GM12891 (cell line): ENCODE data around the gene BCAS2.

Source experiments
- PAX5 ChIP-seq: IDR thresholded peaks from 2 replicates; pipeline ENCODE4 v1.6.1; 2011; ENCODE audit warnings: low read length, moderate library complexity, mild to moderate bottlenecking; ENCODE audit not compliant: insufficient read depth, severe bottlenecking
- POLR2A ChIP-seq: IDR thresholded peaks from 2 replicates; pipeline ENCODE4 v1.6.1; 2011; ENCODE audit warnings: low read depth, low read length, control low read depth
- POLR2AphosphoS5 ChIP-seq: IDR thresholded peaks from 2 replicates; pipeline ENCODE4 v1.6.1; 2011; ENCODE audit warnings: low read depth, low read length, control low read depth
- POU2F2 ChIP-seq: IDR thresholded peaks from 2 replicates; pipeline ENCODE4 v1.6.1; 2011; ENCODE audit warnings: low read depth, mild to moderate bottlenecking, control low read depth, low read length, moderate library complexity
- SPI1 ChIP-seq: IDR thresholded peaks from 2 replicates; pipeline ENCODE4 v1.6.1; 2011; ENCODE audit warnings: low read depth, low read length, control low read depth
- TAF1 ChIP-seq: IDR thresholded peaks from 2 replicates; pipeline ENCODE4 v1.6.1; 2011; ENCODE audit warnings: low read depth, low read length, control low read depth

DNA sequence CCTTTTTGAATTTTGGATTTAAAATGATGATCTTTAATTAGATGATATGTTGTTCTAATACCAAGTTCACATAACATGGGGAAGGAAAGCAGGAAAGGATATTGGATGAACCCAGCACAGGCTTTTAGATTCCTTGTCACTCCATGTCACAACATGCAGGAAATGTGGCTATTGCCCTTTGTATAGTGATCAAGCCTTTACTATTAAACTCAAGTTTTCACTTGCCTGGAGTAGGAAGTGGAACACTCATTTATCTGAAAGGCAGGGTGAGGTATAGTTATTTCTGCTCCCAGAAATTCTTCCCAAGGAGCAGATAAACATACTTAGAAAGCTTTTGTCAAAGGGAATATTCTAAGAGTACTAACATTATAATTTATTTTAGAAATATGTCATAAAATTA, 37.2 kb upstream of the BCAS2 start:
- no peak for TF ChIP-seq POLR2A
- TF ChIP-seq TAF1 = no peak
- no peak for TF ChIP-seq PAX5
- no peak for TF ChIP-seq SPI1
- TF ChIP-seq POLR2AphosphoS5 = no peak
- TF ChIP-seq POU2F2 = no peak
